Measurements from ENCODE around the gene TMEM140.

GRCh38 chr7:135160858-135161653 lies 13.2 kb downstream of the TMEM140 start:
- TF ChIP-seq CTCF (conservative IDR thresholded peaks at IDR 0.05), result no peak
- no peak for TF ChIP-seq ZFX (IDR thresholded peaks at IDR 0.05)

All from C4-2B (cell line).